Epithelial cell of esophagus (primary cell): Measurements from ENCODE around the gene HELT.

Experiments
- DNase-seq: peaks from one replicate; pipeline ENCODE4 v3.0.0; 2010; ENCODE audit warnings: low read depth
- H3K4me3 ChIP-seq: 2 replicates; pipeline ENCODE4 v1.5.1; 2011; ENCODE audit warnings: mild to moderate bottlenecking, low read length, control low read depth
- CTCF ChIP-seq: IDR thresholded peaks from 2 replicates; pipeline ENCODE4 v1.5.1; 2011; ENCODE audit warnings: low read depth, mild to moderate bottlenecking, low read length, control low read depth, inconsistent platforms; ENCODE audit not compliant: insufficient read depth; ENCODE audit errors: missing control alignments

The HELT gene

DNA sequence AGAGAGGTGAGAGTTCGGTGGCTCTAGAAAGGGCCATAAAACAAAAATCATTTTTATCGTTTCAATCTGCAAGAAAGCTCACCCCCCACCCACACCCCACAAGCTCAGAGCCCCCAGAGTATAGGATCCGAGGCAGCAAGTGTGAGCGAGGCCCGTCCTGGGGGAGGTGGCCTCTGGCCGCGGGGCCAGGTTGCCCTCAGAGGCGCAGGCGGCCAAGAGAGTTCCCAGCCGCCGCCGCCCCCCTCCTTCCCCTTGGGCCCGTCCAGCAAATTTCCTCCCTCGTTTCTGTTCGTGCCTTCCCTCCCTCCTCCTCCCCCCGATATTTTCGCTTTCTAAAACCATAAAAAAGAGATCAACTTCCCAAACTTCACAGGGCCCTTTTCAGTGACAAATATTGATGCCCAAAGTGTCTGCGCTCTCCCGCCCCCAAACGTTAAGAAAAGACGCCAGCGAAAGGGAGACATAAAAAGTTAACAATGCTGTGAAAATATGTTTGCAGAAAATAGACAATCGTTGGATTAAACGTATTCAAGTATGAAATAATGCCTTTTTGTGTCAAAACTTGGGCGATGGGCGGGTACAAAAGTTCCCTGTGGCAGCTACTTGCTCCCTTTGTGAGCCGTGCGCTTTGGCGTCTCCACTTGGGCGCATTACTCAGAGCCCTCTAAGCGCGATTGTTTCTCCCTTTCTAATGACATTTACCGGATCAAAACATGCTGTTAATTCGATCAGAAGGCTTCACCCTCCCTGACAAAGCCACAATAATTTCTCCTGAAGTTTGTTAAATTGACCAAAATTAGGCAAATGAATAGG, 1.1 kb upstream of the HELT start:
- TF ChIP-seq CTCF: no peak
- H3K4me3 ChIP-seq: no peak overlapping the region
- DNase-seq: peak; percentile 35

GRCh38 chr4:185018834-185019455, 655 bp downstream of the HELT start:
- no peak for DNase-seq

DNA sequence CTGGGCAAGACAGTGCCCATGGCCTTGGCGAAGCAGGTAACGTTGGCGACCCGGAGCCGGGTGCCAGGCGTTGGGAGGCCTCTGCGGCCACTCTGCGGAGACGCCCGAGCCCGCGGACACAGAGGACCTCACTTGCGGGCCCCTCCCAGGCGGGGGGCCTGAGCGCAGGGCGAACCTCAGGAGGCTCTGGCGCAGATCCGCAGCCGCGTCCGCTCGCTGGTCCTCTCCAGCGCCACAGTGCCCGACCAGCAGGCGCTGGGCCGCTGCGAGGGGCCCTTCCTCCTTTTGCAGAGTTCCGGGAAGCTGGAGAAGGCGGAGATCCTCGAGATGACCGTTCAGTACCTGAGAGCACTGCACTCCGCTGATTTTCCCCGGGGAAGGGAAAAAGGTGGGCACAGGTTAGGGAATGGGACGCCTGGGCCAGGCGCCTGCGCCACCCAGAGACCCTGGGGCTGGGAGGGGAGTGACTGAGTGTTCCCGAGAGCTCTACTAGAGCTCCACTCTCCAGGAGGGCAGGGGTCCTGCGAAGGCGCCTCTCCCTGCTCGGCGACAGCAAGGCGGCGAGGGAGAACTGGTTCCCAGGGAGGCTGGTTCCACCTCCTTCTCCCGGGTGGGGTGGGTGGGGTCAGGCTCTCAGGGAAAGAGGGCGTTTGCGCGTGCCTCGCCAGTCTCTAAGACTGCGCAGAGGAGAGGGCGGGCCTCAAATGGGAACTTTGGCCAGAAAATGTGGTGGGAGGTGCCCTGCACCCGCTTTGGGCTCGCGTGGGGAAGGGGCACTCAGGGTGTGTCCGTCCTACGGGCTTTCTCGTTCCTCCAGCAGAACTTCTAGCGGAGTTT, 1.4 kb downstream of the HELT start:
- no peak for DNase-seq
- H3K4me3 ChIP-seq: no peak overlapping the region
- TF ChIP-seq CTCF: no peak

More at GRCh38 chr4:185018834-185019455, 655 bp downstream of the HELT start:
- H3K4me3 ChIP-seq: no peak overlapping the region
- TF ChIP-seq CTCF: no peak

DNA sequence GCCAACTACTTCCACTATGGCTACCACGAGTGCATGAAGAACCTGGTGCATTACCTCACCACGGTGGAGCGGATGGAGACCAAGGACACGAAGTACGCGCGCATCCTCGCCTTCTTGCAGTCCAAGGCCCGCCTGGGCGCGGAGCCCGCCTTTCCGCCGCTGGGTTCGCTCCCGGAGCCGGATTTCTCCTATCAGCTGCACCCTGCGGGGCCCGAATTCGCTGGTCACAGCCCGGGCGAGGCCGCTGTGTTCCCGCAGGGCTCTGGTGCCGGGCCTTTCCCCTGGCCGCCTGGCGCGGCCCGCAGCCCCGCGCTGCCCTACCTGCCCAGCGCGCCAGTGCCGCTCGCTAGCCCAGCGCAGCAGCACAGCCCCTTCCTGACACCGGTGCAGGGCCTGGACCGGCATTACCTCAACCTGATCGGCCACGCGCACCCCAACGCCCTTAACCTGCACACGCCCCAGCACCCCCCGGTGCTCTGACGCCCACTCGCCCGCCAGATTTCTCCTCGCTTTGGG, 2.1 kb downstream of the HELT start:
- peak; percentile 36 for DNase-seq
- H3K4me3 ChIP-seq: no peak overlapping the region
- TF ChIP-seq CTCF: no peak

DNA sequence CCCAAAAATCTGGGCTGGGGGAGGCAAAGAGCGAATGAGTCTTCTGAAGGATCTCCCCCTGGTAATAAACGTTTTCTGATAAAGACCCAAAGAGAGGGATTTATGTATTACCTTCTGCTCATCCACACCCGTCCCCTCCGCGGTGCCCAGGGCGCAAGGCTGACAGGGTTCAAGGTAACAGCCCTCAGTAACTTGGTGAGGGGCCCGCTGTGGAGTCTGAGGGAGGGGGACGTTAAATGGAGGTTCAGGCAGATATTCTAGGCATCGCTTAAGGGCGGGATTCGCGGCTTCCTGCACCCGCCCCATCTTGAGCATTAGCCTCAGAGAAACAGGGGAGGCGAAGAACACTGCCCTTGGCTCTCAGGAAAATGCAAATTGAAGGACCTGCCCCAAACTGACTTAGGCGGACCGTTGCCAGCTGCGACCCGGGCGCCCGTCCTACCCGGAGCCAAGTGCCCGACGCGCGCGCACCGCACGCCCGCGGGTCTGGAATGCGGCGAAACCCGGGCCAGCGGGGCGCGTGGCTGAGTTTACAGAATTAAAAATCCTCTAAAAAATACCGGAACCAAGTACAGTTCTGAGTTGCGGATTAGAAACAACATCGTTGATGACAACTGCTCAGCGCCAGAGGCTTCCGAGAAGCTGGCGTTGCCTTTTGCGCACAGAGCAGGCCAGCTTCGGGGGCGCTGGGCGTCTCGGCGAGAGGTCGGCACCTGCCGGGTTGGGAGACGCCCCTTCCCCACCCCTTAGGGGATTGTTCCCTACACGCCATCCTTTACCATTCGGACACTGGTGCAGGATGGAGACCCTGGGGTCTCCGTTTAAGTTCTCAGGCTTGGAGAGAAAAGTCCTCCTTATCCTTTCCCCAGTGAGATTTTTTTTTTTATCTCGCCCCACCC, 2.8 kb downstream of the HELT start:
- H3K4me3 ChIP-seq: no peak overlapping the region
- TF ChIP-seq CTCF: no peak
- no peak for DNase-seq

DNA sequence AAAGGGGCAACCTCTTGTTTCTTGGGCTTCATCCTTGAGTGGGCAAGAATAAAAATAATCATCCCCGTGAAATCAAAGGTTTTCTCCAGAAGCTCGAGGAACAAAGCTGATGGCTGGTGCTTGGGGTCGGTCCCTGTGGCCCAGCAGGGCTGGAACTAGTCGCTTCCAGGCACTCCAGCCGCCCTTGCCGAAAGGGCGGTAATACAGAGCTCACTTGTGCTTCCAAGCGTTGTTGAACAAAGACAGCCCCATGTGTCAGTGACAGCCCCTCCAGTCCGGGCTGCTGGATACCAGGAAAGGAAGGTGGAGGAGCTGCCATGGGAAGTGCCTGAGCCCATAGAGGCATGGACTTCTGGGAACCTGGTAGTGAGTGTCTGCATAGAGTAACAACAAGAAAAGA, 5.2 kb downstream of the HELT start:
- no peak for TF ChIP-seq CTCF
- H3K4me3 ChIP-seq: no peak overlapping the region
- DNase-seq: no peak
